Progenitor cell of endocrine pancreas (in vitro differentiated cells): Measurements from ENCODE around the gene RBM47. TPM values are rescaled to one million over a fixed set of nuclear protein-coding genes. Genes with fewer than 3 reads are reported as not detected.
A peak's percentile ranks its signal among the peaks of the same experiment; 100 is the strongest.
"Not testable (repeated sequence)": the region's sequence is repeated elsewhere in the genome, so short reads cannot be mapped to it uniquely, and the experiment has no call there.

Experiments
- DNase-seq: peaks from one replicate; pipeline ENCODE4 v3.0.0; 2021; ENCODE audit warnings: low spot score; ENCODE audit not compliant: unreplicated experiment
- H3K27ac Mint-ChIP-seq: 2 replicates; pipeline ENCODE4 v1.8.0; 2021; ENCODE audit warnings: mild to moderate bottlenecking, moderate library complexity, mixed read lengths
- H3K27me3 Mint-ChIP-seq: 2 replicates; pipeline ENCODE4 v1.8.0; 2021; ENCODE audit warnings: mixed read lengths
- H3K36me3 Mint-ChIP-seq: 2 replicates; pipeline ENCODE4 v1.8.0; 2022; ENCODE audit warnings: mixed read lengths; ENCODE audit not compliant: insufficient read depth
- H3K4me1 Mint-ChIP-seq: 2 replicates; pipeline ENCODE4 v1.8.0; 2021; ENCODE audit warnings: low read depth, mixed read lengths
- H3K4me3 Mint-ChIP-seq: 2 replicates; pipeline ENCODE4 v1.8.0; 2021; ENCODE audit warnings: low read depth, mild to moderate bottlenecking, moderate library complexity, mixed read lengths
- H3K9me3 Mint-ChIP-seq: 2 replicates; pipeline ENCODE4 v1.8.0; 2021; ENCODE audit warnings: low read depth, mixed read lengths
- total RNA-seq: library from RNA; stranded (reverse); gene quantifications from 2 replicates; pipeline ENCODE4 v1.2.1, GENCODE V29; 2021
- TF ChIP-seq, protein P1 (sequence below): fragments of 200-600 bp; sonication (generic); IDR thresholded peaks from one replicate; pipeline ENCODE4 v1.5.0; 2021; ENCODE audit warnings: antibody characterized with exemption, mild to moderate bottlenecking; ENCODE audit not compliant: unreplicated experiment

The RBM47 gene
- total RNA-seq, 1 donor from 2014 or later, result 64.8 TPM

DNA sequence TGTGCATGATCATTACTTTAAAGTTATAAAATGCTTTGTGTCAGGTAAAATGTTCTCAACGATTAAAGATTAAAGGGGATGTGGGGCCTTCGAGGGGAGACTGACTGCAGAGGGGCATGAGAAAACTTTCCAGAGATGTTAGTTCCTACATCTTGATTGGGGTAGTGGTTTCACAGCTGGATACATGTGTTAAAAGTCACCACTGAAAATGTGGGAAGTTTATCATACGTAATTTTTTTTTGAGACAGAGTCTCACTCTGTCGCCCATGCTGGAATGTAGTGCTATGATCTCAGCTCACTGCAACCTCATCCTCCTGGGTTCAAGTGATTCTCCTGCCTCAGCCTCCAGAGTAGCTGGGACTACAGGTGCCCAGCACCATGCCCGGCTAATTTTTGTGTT is 79.5 kb downstream of the RBM47 start:
- TF ChIP-seq, protein P1, sequence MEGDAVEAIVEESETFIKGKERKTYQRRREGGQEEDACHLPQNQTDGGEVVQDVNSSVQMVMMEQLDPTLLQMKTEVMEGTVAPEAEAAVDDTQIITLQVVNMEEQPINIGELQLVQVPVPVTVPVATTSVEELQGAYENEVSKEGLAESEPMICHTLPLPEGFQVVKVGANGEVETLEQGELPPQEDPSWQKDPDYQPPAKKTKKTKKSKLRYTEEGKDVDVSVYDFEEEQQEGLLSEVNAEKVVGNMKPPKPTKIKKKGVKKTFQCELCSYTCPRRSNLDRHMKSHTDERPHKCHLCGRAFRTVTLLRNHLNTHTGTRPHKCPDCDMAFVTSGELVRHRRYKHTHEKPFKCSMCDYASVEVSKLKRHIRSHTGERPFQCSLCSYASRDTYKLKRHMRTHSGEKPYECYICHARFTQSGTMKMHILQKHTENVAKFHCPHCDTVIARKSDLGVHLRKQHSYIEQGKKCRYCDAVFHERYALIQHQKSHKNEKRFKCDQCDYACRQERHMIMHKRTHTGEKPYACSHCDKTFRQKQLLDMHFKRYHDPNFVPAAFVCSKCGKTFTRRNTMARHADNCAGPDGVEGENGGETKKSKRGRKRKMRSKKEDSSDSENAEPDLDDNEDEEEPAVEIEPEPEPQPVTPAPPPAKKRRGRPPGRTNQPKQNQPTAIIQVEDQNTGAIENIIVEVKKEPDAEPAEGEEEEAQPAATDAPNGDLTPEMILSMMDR, result no peak
- Mint-ChIP-seq H3K9me3 (no peaks in the 10 kb centered on the region), H3K4me3 (no peak overlapping the region), H3K4me1 (peaks cover 36% of the 10 kb centered on the region), H3K27ac (peak overlapping the region; percentile 76), H3K36me3 (peaks cover 3% of the 10 kb centered on the region), H3K27me3 (no peaks in the 10 kb centered on the region)
- DNase-seq, result no peak

DNA sequence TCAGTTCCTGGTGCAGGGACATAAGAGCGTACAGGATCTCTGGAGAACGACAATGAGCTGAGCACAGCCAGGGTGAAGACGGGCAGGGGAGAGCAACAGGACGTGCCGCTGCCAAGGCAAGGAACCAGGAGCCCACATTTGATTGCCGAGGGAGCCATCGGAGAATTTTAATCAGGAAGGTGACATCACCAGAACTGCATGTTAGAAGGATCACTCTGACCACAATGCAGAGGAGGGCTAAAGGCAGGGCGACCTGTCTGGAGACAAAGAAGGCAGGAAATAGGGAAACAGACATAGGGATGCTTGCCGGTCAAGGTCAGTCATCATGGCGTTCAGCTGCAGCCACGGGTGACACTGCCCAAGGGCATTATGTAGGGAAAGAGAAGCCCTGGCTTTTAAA is 81.4 kb downstream of the RBM47 start:
- Mint-ChIP-seq H3K27me3 (no peaks in the 10 kb centered on the region), H3K4me3 (no peak overlapping the region), H3K4me1 (peaks cover 33% of the 10 kb centered on the region), H3K36me3 (peaks cover 3% of the 10 kb centered on the region), H3K27ac (peak overlapping the region; percentile 7), H3K9me3 (no peaks in the 10 kb centered on the region)
- DNase-seq, result no peak
- TF ChIP-seq, protein P1, result no peak

DNA sequence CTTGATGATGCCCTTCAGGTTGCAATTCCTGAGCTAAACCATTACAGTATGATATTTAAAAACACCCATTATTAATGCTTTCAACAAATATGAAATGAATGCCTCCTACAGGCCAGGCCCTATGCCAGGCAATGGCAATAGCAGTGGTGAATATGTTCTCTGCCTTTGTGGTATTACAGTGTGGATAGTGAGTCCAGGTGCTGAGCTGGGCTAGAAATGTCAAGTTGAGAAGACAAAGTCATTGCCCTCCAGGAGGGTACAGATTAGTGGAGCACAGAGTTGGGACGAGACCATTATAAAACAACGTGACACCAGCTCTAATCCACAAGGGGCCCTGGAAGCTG is 81.9 kb downstream of the RBM47 start:
- H3K4me3 Mint-ChIP-seq, result no peak overlapping the region
- no peaks in the 10 kb centered on the region for H3K27me3 Mint-ChIP-seq
- H3K9me3 Mint-ChIP-seq, result no peaks in the 10 kb centered on the region
- H3K4me1 Mint-ChIP-seq, result peaks cover 33% of the 10 kb centered on the region
- TF ChIP-seq, protein P1, result no peak
- H3K27ac Mint-ChIP-seq, result peak overlapping the region; percentile 37
- H3K36me3 Mint-ChIP-seq, result peaks cover 3% of the 10 kb centered on the region
- no peak for DNase-seq

DNA sequence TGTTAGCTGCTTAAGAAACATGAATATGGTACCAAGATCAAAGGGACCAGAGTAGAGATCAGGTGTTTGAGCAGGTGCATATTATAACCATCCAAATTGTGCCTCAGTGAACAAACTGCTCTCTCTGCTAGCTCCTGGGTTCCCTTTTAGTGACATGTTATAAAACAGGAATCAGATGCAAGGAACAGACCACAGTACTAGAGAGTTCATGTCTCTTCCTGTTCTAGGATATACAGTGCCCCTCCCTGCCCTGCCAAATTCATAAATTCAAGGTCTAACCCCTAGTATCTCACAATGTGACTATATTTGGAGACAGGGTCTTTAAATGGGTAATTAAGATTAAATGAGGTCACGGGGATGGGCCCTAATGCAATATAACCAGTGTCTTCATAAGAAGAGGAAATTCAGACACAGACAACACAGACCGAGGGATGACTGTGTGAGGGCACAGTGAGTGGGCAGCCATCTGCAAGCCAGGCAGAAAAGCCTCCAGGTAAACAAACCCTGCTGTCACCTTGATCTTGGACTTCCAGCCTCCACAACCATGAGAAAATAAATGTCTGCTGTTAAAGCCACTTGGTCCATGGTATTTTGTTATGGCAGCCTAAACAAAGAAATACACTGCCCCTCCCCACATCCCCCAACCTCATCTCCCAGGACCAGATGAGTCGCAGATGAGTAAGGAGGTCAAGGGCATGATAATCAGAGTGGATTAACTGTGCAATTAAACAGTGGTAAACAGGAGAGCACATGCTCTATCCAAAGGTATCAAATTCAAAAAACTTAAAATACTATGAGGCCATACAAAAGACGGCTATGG is 82.5 kb downstream of the RBM47 start:
- Mint-ChIP-seq H3K4me1 (peaks cover 28% of the 10 kb centered on the region), H3K27ac (peak overlapping the region; percentile 90), H3K27me3 (no peaks in the 10 kb centered on the region), H3K36me3 (peaks cover 3% of the 10 kb centered on the region), H3K4me3 (no peak overlapping the region), H3K9me3 (no peaks in the 10 kb centered on the region)
- DNase-seq, result no peak
- TF ChIP-seq, protein P1, result no peak

DNA sequence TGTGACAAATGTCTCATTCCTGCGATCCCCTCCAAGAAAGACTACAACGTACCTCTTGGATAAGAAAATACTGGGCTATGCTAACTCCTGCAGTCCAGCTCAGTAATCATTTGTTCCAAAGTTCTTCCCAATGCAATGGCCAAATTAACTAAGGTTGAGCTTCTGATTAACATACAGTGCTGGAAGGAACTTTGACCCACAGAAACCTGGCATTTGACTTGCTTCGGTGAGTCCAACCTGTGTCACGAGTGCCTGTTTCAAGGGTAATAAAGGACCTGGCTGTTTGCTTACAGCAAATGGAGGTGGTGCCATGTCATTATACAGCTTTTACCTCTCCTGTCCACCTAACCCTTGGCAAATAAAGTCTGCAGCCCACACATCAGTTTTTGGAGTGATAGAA is 83.2 kb downstream of the RBM47 start:
- Mint-ChIP-seq H3K27me3 (no peaks in the 10 kb centered on the region), H3K9me3 (no peaks in the 10 kb centered on the region), H3K36me3 (peaks cover 6% of the 10 kb centered on the region), H3K27ac (peak overlapping the region; percentile 90), H3K4me1 (peaks cover 28% of the 10 kb centered on the region), H3K4me3 (no peak overlapping the region)
- DNase-seq, result no peak
- TF ChIP-seq, protein P1, result no peak

DNA sequence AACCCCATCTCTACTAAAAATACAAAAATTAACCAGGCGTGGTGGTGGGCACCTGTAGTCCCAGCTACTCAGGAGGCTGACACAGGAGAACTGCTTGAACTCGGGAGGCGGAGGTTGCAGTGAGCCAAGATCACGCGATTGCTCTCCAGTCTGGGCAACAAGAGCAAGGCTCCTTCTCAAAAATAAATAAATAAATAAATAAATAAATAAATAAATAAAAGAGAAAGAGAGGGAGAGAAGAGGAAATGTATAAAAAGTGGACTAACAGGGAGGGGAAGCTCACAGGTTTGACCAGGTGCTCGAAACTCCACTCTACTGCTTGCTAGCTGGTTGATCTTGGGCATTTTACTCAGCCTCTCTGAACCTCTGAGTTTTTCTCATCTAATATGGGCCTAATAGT is 84.2 kb downstream of the RBM47 start:
- Mint-ChIP-seq H3K27ac (peak overlapping the region; percentile 77), H3K4me1 (peaks cover 20% of the 10 kb centered on the region)
- H3K4me3 Mint-ChIP-seq, H3K36me3 Mint-ChIP-seq, DNase-seq, H3K27me3 Mint-ChIP-seq, H3K9me3 Mint-ChIP-seq: not testable (repeated sequence)
